ENCODE measurements around the gene SOX3.

Gene SOX3

DNA sequence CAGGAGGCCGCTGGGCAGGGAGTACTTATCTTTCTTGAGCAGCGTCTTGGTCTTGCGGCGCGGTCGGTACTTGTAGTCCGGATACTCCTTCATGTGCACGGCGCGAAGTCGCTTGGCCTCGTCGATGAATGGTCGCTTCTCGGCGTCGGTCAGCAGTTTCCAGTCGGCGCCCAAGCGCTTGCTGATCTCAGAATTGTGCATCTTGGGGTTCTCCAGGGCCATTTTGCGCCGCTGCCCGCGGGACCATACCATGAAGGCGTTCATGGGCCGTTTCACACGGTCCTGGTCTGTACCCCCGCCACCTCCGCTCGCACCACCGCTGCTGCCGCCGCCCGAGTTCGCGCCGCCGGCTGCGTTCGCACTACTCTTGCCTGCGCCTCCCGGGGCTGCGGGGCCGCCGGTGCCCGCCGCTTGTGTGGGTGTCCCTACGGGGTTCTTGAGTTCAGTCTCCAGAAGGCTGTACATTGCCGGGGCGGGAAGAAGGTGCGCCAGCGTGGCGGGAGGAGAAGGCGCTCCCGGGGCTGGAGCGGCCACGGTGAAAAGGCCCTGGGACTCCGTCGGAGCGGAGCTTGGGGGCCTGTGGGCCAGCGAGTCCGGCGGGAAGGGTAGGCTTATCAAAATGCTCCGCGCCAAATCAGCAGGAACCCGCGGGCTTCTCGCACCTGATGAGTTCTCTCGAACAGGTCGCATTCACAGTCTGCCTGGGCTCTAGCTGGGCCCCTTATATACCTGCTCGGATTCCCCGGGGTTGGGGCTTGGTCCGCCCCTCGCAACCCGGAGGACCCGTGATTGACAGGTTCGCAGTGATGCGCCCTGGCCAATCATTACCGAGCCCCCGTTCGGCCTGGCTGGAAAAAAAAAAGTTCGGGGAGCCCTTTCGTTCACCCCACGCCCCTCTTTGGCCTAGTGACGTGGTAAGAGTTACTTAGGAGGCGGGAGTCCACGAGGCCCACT, at the start of gene SOX3:
TSS of gene SOX3 (minus strand) at position 699 of the 954 bp plus-strand sequence. CDS start at position 690, 9 bp downstream.
- no peak for DNase-seq

GRCh38 chrX:140548985-140549384, 44.1 kb upstream of the SOX3 start:
- no peak for DNase-seq

DNA sequence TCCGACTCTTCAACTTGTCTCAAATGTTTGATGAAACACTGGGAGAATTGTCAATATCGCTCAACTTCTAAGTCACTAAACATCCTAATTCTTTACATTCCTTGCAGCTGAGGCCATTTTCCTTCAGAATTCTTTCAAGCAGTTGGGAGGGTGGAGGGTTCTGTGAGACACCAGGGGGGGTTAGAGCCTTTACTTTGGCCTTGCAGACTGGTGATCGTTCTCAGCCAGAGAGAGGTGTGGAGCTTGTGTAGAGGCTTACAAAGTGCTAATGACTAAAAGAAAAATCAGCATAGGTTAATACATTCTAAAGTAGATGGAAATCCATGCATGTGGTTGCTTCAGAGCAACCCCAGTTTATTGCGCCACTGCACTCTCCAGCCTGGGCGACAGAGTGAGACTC, 21.3 kb upstream of the SOX3 start:
- DNase-seq, result no peak

DNA sequence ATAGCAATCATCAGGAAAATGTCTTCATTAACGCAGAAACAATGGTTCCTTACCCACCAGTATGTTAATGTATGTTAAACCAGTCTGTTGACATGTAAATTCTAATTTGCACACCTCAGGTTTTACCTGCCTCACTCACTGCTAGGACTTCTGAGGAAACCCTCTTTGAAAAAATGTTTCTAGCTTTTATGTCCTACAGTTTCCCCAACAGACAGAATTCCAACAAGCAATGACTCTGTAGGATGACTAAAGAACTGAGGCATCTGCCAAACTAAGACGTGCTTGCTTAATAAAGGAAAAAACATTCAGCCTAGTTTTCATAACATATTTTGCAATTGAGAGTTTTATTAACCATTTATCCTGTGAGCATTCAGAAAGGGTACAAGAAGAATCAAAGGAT, 20.6 kb upstream of the SOX3 start:
- no peak for DNase-seq

- no peak for DNase-seq
These were observed 19.7 kb upstream of the SOX3 start for GRCh38 chrX:140524556-140524955.

DNA sequence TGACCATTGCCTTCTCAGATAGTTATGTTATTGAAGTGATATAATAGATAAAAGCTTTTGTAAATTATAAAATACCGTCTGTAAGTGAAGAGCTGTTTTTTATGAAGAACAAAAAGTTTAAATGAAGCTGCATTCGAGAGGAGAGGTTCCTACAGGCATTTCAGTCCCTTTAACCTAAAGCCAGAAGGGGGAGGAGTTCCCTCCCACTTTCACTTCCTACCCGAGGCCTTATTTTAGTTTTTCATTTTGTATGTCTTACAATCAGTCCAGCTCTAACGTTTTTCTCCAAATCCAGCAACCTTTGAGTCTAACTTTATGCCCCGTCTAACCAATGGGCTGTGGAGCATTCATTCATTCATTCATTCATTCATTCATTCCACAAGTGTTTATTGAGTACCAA, 16.5 kb upstream of the SOX3 start:
- no peak for DNase-seq

GRCh38 chrX:140514554-140514953, 9.7 kb upstream of the SOX3 start:
- DNase-seq, result no peak

DNA sequence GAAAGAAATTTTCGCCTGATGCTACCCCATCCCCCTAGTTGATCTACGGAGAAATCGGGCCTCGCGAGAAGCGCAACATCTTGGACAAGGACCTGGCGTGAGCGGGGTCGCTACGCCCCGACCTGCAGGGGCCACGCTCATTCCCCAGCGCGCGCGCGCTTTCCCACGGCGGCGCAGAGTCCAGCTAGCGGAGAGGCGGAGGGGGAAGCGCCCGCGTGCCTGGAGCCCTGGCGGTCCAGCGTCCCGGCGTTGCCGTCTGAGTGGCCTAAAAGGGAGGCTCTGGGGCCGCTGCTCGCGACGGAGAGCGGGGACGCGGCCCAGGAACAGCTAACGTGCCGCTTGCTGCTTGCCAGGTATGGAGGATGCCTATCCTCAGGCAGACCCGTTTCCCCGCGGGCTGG, 6.0 kb upstream of the SOX3 start:
- no peak for DNase-seq

DNA sequence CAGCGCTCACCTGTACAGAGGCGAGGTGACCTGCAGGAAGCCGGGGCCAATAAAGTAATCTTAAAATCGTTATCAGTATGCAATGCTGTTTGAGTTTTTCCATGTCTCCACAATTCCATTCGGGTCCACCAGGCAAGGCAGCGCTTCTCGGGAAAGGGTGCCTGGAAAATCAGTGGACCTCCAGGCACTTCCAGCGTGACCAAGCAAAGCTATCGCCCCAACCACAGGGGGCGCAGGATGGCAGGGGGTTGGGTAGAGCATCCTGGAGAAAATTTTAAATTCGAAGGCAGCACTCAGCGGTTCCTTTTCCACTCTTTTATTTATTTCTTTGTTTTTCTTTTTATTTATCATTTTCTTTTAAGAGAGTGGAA, 5.4 kb upstream of the SOX3 start:
- DNase-seq, result no peak

DNA sequence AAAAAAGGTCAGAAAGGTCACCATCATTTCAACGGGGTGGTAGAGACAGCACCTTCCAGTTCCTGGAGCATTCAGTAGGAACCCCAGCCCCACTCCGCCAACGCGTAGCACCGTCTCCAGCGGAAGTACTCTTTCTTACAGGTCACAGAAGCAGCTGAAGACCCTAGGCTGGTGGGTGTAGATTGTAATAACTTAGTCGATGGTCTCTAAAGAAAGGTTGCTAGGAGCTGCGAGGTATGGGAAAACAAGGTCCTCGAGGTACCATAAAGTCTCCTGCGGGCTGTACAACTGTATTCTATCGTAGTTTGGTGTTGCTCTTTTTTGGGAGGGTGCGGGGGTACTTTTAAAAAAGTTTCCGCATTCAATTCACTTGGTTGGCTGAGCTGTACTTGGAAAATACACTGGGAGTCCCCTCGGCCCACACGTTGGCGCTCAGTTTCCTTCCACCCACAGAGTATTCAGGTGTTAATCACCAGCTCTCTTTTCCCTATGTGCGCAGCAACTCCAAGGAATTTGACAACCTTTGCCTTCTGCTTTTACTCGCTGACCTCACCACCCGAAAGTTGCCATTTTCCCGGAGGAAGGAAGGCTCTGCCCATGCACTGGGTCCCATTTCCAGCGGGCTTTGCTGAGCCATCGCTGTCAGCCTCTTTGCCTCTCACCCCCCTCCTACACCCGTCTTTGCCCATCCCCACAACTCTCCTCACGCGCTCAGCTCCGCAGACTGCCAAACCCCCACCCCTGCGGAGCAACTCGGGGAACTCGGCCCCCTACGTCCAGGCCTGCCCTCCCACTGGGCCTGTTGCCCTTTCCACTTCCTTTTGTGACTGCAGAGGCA, 4.8 kb upstream of the SOX3 start:
- no peak for DNase-seq

GRCh38 chrX:140508958-140509357, 4.1 kb upstream of the SOX3 start:
- DNase-seq, result no peak

- DNase-seq, result no peak
These were observed 3.1 kb upstream of the SOX3 start for GRCh38 chrX:140507982-140508305.

GRCh38 chrX:140507223-140507981, 2.5 kb upstream of the SOX3 start:
- DNase-seq, result no peak

GRCh38 chrX:140505421-140506337, 810 bp upstream of the SOX3 start:
- no peak for DNase-seq

DNA sequence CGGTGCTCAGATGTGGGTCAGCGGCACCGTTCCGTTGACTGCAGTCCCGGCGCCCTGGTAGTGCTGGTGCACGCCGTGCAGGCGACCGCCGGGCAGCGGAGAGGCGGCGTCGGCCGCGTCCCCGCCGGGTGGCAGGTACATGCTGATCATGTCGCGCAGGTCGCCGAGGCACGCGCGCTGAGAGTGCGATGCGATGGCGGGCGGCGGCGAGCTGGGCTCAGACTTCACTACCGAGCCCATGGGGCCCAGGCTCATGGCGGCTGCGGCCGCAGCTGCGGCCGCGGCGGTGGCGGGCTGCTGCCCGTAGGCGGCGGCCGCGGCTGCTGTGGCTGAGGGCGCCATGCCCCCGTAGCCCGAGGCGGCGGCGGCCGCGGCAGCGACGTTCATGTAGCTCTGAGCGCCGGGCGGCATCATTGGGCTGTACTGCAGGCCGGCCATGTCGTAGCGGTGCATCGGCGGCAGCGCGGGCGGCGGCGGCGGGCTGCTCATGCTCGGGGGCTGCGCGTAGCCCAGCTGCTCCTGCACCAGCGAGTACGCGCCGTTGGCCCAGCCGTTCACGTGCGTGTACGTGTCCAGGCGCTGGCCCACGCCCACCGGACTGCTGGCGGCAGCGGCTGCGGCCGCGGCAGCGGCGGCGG, 1.0 kb downstream of the SOX3 start:
- no peak for DNase-seq

DNA sequence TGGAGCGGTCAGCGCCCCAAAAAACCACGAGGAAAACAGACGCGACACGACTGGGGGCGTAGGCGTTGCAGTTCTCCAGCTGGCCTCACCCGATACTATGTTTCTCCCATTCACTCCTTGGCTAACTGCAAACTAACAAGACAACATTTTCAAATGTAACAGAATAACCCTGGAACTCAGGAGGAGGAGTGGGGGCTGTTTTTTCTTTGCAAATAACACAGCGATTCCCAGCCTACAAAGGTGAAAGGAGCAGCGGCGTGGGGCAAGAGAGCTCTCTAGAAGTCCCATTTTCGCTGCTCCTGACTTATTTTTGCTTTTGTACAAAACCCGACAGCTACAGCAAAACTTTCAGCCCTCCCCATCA, 1.6 kb downstream of the SOX3 start:
- no peak for DNase-seq

DNA sequence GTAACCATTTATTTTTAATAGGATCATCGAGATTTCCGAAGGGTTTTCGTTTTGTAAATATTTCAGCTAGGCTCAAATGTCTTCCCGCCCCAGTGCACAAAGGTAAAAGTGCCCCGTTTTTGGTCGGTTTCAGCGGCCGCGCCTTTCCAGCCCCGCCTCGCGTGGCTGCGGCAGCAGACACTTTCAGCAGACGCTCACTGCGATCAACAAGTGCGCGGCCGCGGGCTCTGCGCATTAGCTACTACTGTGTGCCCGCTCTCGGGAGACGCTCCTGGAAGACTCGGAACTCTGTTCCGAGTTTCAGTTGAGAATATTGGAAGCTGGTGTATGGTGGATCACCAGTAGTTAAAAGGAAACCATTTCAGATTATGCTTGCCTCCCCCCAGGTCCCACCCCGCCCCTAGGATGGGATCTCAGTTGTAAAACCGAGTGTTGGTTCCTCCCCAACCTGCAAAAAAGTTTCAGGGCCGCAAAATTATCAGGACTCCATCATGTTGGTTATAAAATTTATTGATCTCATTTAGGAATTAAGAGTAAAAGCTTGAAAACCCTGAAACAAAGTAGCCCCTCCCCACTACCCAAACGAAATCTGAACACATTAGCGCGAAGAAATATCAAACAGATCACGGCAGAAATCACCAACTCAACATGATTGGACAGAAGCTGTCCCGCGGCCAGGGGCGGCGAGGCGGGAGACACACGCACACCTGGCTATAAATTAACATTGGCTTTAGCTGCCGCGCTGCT, 2.2 kb downstream of the SOX3 start:
- no peak for DNase-seq

DNA sequence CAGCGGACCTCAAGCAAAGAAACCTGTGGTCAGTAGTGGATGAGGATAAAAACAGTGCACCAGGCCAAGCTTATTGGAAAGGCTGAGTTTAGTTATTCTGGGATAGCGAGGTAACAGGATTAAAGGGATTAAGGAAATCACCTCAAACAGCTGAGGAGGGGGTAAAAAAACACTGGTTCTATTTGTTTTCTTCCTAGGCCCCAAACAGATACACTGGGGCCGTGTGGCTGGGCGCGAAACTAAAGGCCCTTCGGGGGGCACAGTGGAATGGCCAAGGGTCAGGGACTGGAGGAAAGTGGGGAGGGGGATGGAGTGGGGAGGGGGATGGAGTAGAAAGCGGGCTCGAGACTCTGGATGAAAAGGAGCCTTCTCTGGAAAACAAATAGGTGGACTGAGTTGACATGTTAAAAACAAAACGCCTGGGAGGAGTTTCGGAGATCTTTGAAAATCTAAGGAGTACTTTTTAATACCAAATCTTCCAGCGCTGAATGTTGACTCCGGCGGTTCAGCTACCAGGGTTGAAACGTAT, 2.9 kb downstream of the SOX3 start:
- no peak for DNase-seq

DNA sequence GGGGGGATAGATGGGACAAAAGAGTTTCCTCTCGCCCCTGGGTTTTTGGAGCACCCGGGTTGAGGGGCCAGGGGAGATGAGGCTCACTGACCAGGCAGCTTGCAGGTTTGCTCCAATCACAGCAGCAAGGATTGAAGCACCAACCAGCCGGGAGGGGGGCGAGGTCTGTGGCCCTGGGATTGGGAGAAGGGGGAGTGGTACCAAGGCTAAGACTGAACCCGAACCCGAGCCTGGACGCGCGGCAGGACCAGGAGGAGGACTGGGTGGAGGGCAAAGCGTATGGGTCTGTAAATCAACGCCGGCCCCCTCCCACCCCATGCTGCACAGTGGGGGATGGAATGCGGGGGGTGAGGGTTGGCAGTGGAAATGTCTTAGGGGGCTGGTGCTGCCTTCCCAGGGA, 3.5 kb downstream of the SOX3 start:
- DNase-seq, result no peak

GRCh38 chrX:140500441-140500840, 4.4 kb downstream of the SOX3 start:
- DNase-seq, result no peak

GRCh38 chrX:140495739-140496138, 9.1 kb downstream of the SOX3 start:
- no peak for DNase-seq

All from activated CD4-positive, alpha-beta T cell treated with anti-CD3 and anti-CD28 coated beads, Interleukin-2, amount 50 U/mL, for 48 hours (primary cell).